ENCODE results near the gene UCHL3. TPM values are rescaled to one million over a fixed set of nuclear protein-coding genes. Genes with fewer than 3 reads are reported as not detected.

The UCHL3 gene
- total RNA-seq, 1 donor from 2014 or later = 44.6 TPM

GRCh38 chr13:75566658-75567057, 17.1 kb downstream of the UCHL3 start:
- no peaks in the 10 kb centered on the region for H3K27me3 ChIP-seq
- no peaks in the 10 kb centered on the region for H3K9me3 Mint-ChIP-seq
- no peaks in the 10 kb centered on the region for H3K27me3 Mint-ChIP-seq (ENCODE audit: insufficient read depth, low read depth)
- H3K4me1 Mint-ChIP-seq = no peaks in the 10 kb centered on the region
- H3K4me3 ChIP-seq = no peak overlapping the region
- TF ChIP-seq CTCF (IDR thresholded peaks at IDR 0.05) = peak; percentile 41
- TF ChIP-seq EZH2phosphoT487 (IDR thresholded peaks at IDR 0.05) = no peak
- H3K9me3 ChIP-seq (ENCODE audit: low read depth) = no peaks in the 10 kb centered on the region
- no peak overlapping the region for H3K27ac ChIP-seq
- no peaks in the 10 kb centered on the region for H3F3A ChIP-seq (ENCODE audit: low read depth)
- no peak overlapping the region for H3K9ac ChIP-seq
- no peak overlapping the region for H3K27ac Mint-ChIP-seq
- no peaks in the 10 kb centered on the region for H4K20me1 ChIP-seq (ENCODE audit: low read depth)
- no peaks in the 10 kb centered on the region for H3K4me1 ChIP-seq
- H3K4me2 ChIP-seq = no peak overlapping the region
- H3K36me3 Mint-ChIP-seq = no peaks in the 10 kb centered on the region
- H3K36me3 ChIP-seq = peaks cover 15% of the 10 kb centered on the region
- H2AFZ ChIP-seq (replicated peaks) = no peak overlapping the region
- no peaks in the 10 kb centered on the region for H3K79me2 ChIP-seq (ENCODE audit: low read depth)
- H3K4me3 Mint-ChIP-seq = no peak overlapping the region
- DNase-seq (ENCODE audit: low spot score) = no peak

- no peaks in the 10 kb centered on the region for H3K79me2 ChIP-seq (ENCODE audit: low read depth)
- no peak overlapping the region for H2AFZ ChIP-seq (replicated peaks)
- Mint-ChIP-seq H3K4me1 (no peaks in the 10 kb centered on the region), H3K9me3 (no peaks in the 10 kb centered on the region), H3K27ac (no peak overlapping the region), H3K4me3 (no peak overlapping the region), H3K27me3 (ENCODE audit: insufficient read depth, low read depth) (no peaks in the 10 kb centered on the region), H3K36me3 (peaks cover 10% of the 10 kb centered on the region)
- no peaks in the 10 kb centered on the region for H3K9me3 ChIP-seq (ENCODE audit: low read depth)
- H3K36me3 ChIP-seq = peaks cover 8% of the 10 kb centered on the region
- H3K4me3 ChIP-seq = no peak overlapping the region
- no peak for TF ChIP-seq EZH2 (IDR thresholded peaks at IDR 0.05)
- TF ChIP-seq EZH2phosphoT487 (IDR thresholded peaks at IDR 0.05) = no peak
- TF ChIP-seq CTCF (IDR thresholded peaks at IDR 0.05) = no peak
- no peaks in the 10 kb centered on the region for H3F3A ChIP-seq (ENCODE audit: low read depth)
- H3K4me1 ChIP-seq = no peaks in the 10 kb centered on the region
- H3K27ac ChIP-seq = no peak overlapping the region
- no peak overlapping the region for H3K9ac ChIP-seq
- DNase-seq (ENCODE audit: low spot score) = no peak
- H4K20me1 ChIP-seq (ENCODE audit: low read depth) = no peaks in the 10 kb centered on the region
- H3K4me2 ChIP-seq = no peak overlapping the region
- no peaks in the 10 kb centered on the region for H3K27me3 ChIP-seq
These were observed 20.0 kb downstream of the UCHL3 start for GRCh38 chr13:75569576-75569975.

GRCh38 chr13:75579529-75579928, 29.9 kb downstream of the UCHL3 start:
- peaks cover 15% of the 10 kb centered on the region for H3K36me3 Mint-ChIP-seq
- Histone ChIP-seq H3K79me2 (ENCODE audit: low read depth) (no peaks in the 10 kb centered on the region), H3F3A (ENCODE audit: low read depth) (no peaks in the 10 kb centered on the region), H3K4me1 (no peaks in the 10 kb centered on the region), H3K4me3 (no peak overlapping the region), H3K9me3 (ENCODE audit: low read depth) (no peaks in the 10 kb centered on the region), H4K20me1 (ENCODE audit: low read depth) (no peaks in the 10 kb centered on the region), H3K27me3 (no peaks in the 10 kb centered on the region), H3K36me3 (no peaks in the 10 kb centered on the region), H2AFZ (replicated peaks) (no peak overlapping the region), H3K27ac (no peak overlapping the region), H3K9ac (no peak overlapping the region), H3K4me2 (no peak overlapping the region)
- H3K27me3 Mint-ChIP-seq (ENCODE audit: insufficient read depth, low read depth) = peaks cover 2% of the 10 kb centered on the region
- TF ChIP-seq EZH2phosphoT487 (IDR thresholded peaks at IDR 0.05) (no peak), EZH2 (IDR thresholded peaks at IDR 0.05) (no peak)
- no peak overlapping the region for H3K27ac Mint-ChIP-seq
- peaks cover 12% of the 10 kb centered on the region for H3K9me3 Mint-ChIP-seq
- no peak for DNase-seq (ENCODE audit: low spot score)
- H3K4me3 Mint-ChIP-seq = no peak overlapping the region
- H3K4me1 Mint-ChIP-seq = no peaks in the 10 kb centered on the region

GRCh38 chr13:75581874-75582640, 32.5 kb downstream of the UCHL3 start:
- no peak for TF ChIP-seq CTCF (IDR thresholded peaks at IDR 0.05)
- TF ChIP-seq EZH2 (IDR thresholded peaks at IDR 0.05) = no peak
- TF ChIP-seq EZH2phosphoT487 (IDR thresholded peaks at IDR 0.05) = no peak
- H3K36me3 ChIP-seq = no peaks in the 10 kb centered on the region
- no peak for DNase-seq (ENCODE audit: low spot score)
- Mint-ChIP-seq H3K27me3 (ENCODE audit: insufficient read depth, low read depth) (no peaks in the 10 kb centered on the region), H3K4me3 (no peak overlapping the region), H3K36me3 (peaks cover 14% of the 10 kb centered on the region), H3K4me1 (no peaks in the 10 kb centered on the region), H3K9me3 (peaks cover 14% of the 10 kb centered on the region), H3K27ac (no peak overlapping the region)
- no peak overlapping the region for H3K4me2 ChIP-seq
- no peaks in the 10 kb centered on the region for H3K9me3 ChIP-seq (ENCODE audit: low read depth)
- H3K27me3 ChIP-seq = no peaks in the 10 kb centered on the region
- no peaks in the 10 kb centered on the region for H3F3A ChIP-seq (ENCODE audit: low read depth)
- no peak overlapping the region for H2AFZ ChIP-seq (replicated peaks)
- no peaks in the 10 kb centered on the region for H3K79me2 ChIP-seq (ENCODE audit: low read depth)
- H3K9ac ChIP-seq = no peak overlapping the region
- no peaks in the 10 kb centered on the region for H3K4me1 ChIP-seq
- H3K27ac ChIP-seq = no peak overlapping the region
- no peaks in the 10 kb centered on the region for H4K20me1 ChIP-seq (ENCODE audit: low read depth)
- no peak overlapping the region for H3K4me3 ChIP-seq

Measured in neural progenitor cell (in vitro differentiated cells).